ENCODE measurements around the gene MIS12.

MIS12 gene, protein sequence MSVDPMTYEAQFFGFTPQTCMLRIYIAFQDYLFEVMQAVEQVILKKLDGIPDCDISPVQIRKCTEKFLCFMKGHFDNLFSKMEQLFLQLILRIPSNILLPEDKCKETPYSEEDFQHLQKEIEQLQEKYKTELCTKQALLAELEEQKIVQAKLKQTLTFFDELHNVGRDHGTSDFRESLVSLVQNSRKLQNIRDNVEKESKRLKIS

GRCh38 chr17:5486206-5487124 is at the start of gene MIS12:
Gene MIS12, plus strand, starts transcription at chr17:5486566. Its CDS starts 2,297 bp downstream, at chr17:5488863.
- DNase-seq (ENCODE audit: low read depth in 1 of 2, low spot score in 1 of 2), result peak; percentile 94

DNA sequence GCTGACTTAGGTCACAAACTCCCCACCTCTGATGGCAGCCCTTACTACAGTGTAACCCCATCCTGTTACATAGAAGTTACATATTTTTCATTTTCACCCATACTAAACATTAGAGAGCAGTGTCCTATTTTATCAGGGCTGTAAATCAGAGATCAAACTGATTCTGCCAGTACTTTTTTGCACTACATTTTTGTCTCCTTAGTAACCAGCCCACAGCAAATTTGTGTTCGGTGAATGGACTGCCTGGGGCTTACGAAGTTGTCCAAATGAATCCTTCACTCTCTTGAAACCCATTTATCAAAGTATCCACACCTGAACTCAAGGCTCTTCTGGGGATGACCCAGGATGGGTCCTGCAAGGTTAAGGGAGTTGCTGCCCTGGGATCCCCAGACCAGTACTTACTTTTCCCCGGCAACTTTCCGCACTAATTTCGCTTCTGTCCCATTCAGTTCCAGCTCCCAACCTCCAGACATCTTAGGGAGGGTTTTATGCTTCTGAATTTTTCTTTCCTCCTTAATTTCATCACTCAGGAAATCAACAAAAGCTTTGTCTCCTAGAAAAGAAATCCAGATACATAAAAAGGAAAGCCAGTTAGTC is 48.5 kb upstream of the MIS12 start:
- DNase-seq (ENCODE audit: low read depth in 1 of 2, low spot score in 1 of 2), result no peak

GRCh38 chr17:5438716-5439445 is 47.5 kb upstream of the MIS12 start, which contains the start of gene C1QBP:
Gene C1QBP, minus strand, starts transcription at chr17:5439155. Its CDS starts 82 bp downstream, at chr17:5439073.
- peak; percentile 87 to 90 for DNase-seq (ENCODE audit: low read depth in 1 of 2, low spot score in 1 of 2)

DNA sequence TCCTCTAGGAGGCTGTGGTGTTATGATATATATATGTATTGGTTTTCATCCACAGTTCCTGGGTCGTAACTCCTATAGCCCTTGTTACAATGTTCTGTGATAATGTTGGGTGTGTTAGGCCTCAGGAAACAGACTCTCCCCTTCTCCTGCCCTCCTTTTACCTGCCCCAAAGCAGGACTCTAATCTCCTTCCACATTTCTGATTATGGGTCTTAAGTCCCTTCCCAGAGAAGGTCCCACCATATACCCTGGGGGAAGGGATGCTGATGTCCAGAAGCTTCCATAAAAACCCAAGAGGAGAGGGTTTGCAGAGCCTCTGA is 47.0 kb upstream of the MIS12 start:
- no peak for DNase-seq (ENCODE audit: low read depth in 1 of 2, low spot score in 1 of 2)

GRCh38 chr17:5443728-5444127 is 42.6 kb upstream of the MIS12 start:
- no peak for DNase-seq (ENCODE audit: low read depth in 1 of 2, low spot score in 1 of 2)

DNA sequence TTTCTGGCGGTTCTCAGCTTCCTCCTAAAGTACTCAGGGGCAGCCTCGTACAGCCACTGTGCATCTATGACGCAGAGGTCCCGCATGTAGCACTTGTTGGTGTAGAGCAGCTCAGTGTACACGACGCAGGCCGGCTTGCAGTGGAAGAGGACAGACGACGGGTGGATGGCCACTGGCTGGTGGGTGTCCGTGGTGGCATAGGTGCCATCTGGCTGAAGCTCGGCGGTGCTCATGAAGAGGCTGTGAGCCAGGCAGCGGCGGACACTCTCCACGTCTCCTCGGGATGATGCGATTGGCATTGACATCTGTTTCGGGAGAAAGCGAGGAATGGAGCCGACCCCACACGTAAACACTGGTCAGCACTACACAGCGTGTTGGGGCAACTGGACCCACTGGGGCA is 42.2 kb upstream of the MIS12 start:
- DNase-seq (ENCODE audit: low read depth in 1 of 2, low spot score in 1 of 2), result no peak

DNA sequence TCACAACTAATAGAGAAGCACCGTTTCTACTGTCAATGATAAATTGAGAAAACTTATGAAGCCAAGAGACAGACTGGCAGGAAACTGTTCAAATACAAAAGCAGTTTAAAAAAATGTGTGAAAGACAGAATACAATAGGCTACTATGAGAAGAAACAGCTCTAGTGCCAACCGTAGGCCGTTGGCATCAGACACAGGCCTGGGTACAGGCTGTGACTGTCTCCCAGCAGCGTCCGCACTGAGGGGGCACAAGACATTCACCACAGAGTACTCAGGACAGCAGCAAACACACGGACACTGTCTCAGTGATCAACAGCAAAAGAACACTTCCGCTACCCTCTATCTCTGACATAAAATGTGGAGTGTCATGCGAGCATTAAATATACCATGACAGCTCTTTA is 39.6 kb upstream of the MIS12 start:
- DNase-seq (ENCODE audit: low read depth in 1 of 2, low spot score in 1 of 2), result no peak

- DNase-seq (ENCODE audit: low read depth in 1 of 2, low spot score in 1 of 2), result no peak
Measured at GRCh38 chr17:5464717-5465507, 21.5 kb upstream of the MIS12 start.

GRCh38 chr17:5466295-5466694 is 20.1 kb upstream of the MIS12 start:
- no peak for DNase-seq (ENCODE audit: low read depth in 1 of 2, low spot score in 1 of 2)

DNA sequence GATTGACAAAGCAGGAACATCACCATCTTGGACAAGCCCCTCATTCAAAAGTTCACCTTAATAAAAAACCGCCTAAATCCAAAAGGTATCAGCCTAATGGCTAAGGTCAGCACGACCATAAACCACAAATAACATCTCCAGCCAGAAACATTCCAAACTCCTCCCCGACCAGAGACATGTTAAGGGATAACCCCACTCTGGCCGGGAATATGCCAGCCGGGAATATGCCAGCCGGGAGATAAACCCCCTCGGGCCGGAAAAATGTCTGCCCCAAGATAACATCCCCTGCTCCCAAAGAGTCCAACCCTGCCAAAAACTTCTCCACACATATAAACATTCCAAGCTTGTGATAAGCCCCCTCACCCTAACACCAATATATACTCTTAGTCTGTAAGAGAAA is 18.9 kb upstream of the MIS12 start:
- no peak for DNase-seq (ENCODE audit: low read depth in 1 of 2, low spot score in 1 of 2)

GRCh38 chr17:5468075-5468473 is 18.3 kb upstream of the MIS12 start:
- no peak for DNase-seq (ENCODE audit: low read depth in 1 of 2, low spot score in 1 of 2)

DNA sequence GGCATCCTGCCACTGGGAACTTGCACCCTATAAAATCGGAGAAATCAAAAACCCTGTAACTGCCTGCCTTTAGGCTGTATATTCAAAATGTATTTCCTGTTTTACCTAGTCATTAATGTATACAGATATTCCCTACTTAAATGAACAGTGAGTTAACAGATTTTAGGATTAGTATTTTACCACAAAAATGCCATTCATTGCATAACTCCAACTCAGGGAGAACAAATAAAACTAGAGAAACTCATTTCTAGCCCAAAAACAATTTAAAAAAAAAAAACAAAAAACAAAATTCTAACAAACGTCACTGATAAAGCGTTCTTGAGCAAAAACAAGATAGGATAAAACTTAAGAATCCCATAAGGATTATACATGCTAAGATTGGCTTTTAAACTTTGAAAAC is 13.9 kb upstream of the MIS12 start:
- no peak for DNase-seq (ENCODE audit: low read depth in 1 of 2, low spot score in 1 of 2)

GRCh38 chr17:5473906-5474305 is 12.5 kb upstream of the MIS12 start:
- no peak for DNase-seq (ENCODE audit: low read depth in 1 of 2, low spot score in 1 of 2)

- DNase-seq (ENCODE audit: low read depth in 1 of 2, low spot score in 1 of 2), result no peak
Measured at GRCh38 chr17:5478992-5479391, 7.4 kb upstream of the MIS12 start.

DNA sequence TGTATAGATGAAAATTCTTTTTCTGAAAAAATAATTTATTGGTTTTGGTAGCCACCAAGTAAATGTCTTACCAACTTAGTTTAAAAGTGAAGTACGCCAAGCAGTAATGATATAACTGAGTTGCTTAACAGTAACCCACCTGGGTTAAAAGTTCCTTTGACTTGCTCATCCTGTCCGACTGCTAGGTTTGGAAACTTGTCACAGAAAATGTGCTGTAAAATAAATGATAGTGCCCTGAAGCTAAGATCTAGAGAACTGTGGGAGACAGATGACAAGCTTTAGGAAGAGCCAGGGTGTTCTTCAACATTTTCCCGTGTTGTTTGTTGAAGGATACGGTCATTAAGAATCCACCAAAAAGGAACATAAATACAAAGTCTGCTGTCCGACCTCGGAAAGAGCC is 5.4 kb upstream of the MIS12 start:
- no peak for DNase-seq (ENCODE audit: low read depth in 1 of 2, low spot score in 1 of 2)

DNA sequence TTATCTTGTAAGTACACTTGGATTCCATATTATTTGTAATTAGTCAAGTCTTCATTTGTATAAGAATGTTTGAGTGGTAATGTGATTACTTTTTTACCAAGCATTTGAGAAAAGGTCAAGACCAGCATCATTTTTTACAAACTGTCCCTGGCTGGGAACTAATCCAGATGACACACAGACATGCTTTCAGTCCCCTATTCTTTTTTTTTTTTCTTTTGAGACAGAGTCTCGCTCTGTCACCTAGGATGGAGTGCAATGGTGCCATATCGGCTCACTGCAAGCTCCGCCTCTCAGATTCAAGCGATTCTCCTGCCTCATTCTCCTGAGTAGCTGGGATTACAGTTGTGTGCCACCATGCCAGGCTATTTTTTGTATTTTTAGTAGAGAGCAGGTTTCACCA is 4.9 kb upstream of the MIS12 start:
- DNase-seq (ENCODE audit: low read depth in 1 of 2, low spot score in 1 of 2), result no peak

- no peak for DNase-seq (ENCODE audit: low read depth in 1 of 2, low spot score in 1 of 2)
Measured at GRCh38 chr17:5485270-5486205, 828 bp upstream of the MIS12 start, which contains the start of gene DERL2. Gene DERL2, minus strand, starts transcription at chr17:5486178. Its CDS starts 17 bp downstream, at chr17:5486161.

DNA sequence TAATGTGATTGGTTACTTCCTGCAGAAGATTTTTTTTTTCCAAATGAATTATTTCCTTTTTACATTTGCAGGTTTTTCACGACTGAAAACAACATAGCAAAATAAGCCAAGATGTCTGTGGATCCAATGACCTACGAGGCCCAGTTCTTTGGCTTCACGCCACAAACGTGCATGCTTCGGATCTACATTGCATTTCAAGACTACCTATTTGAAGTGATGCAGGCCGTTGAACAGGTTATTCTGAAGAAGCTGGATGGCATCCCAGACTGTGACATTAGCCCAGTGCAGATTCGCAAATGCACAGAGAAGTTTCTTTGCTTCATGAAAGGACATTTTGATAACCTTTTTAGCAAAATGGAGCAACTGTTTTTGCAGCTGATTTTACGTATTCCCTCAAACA is 2.4 kb downstream of the MIS12 start:
- DNase-seq (ENCODE audit: low read depth in 1 of 2, low spot score in 1 of 2), result no peak

DNA sequence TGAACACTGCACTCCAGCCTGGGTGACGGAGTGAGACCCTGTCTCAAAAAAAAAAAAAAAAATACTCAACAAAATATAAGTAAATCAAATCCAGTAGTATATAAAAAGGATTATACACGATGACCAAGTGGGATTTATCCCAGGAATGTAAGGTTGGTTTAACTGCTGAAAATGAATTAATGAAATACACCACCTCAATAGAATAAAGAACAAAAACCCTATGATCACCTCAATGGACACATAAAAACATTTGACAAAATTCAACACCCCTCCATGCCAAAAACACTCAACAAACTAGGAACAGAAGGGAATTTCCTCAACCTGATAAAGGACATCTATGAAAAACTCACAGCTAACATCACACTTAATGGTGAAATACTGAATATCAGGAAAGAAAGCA is 6.6 kb downstream of the MIS12 start:
- no peak for DNase-seq (ENCODE audit: low read depth in 1 of 2, low spot score in 1 of 2)

Data from activated T-helper 1 cell treated with anti-CD3 and anti-CD28 coated beads, Interleukin-2, amount 50 U/mL, for 16 hours (primary cell).